ENCODE data around the gene PACS2. TPM values are rescaled to one million over a fixed set of nuclear protein-coding genes. Genes with fewer than 3 reads are reported as not detected.

Gene PACS2
- total RNA-seq, 1 donor from 2014 or later: 64.0 TPM

GRCh38 chr14:105397350-105397931 lies 82.9 kb downstream of the PACS2 start:
- H3K36me3 ChIP-seq: peaks cover 27% of the 10 kb centered on the region
- intact Hi-C loops (cut with micrococcal nuclease): no loop called here

GRCh38 chr14:105398044-105398725 lies 83.6 kb downstream of the PACS2 start, which contains the start of gene TEX22:
TSS of gene TEX22 (plus strand) at chr14:105398538. CDS start at chr14:105399341, 803 bp downstream.
- H3K36me3 ChIP-seq: peaks cover 27% of the 10 kb centered on the region
- peaks cover 30% of the 10 kb centered on the region for H3K4me1 ChIP-seq
- peaks cover 16% of the 10 kb centered on the region for H3K9me3 ChIP-seq (replicated peaks)
- H3K27me3 ChIP-seq (ENCODE audit: low read depth): no peaks in the 10 kb centered on the region
- intact Hi-C loops (cut with micrococcal nuclease): no loop called here
- DNase-seq: peak; percentile 93
- peak within 1 kb of the TSS; percentile 97 for H3K27ac ChIP-seq (replicated peaks)
- H3K4me3 ChIP-seq: peak within 1 kb of the TSS; percentile 96
- TF ChIP-seq CTCF (IDR thresholded peaks at IDR 0.05; ENCODE audit: borderline replicate concordance): peak; percentile 48

More at GRCh38 chr14:105397350-105397931, 82.9 kb downstream of the PACS2 start:
- Histone ChIP-seq H3K9me3 (replicated peaks) (peaks cover 10% of the 10 kb centered on the region), H3K27me3 (ENCODE audit: low read depth) (no peaks in the 10 kb centered on the region), H3K4me1 (peaks cover 30% of the 10 kb centered on the region), H3K27ac (replicated peaks) (peak overlapping the region; percentile 97), H3K4me3 (peak overlapping the region; percentile 96)
- DNase-seq: peak; percentile 17
- no peak for TF ChIP-seq CTCF (IDR thresholded peaks at IDR 0.05; ENCODE audit: borderline replicate concordance)

GRCh38 chr14:105398726-105399465 lies 84.3 kb downstream of the PACS2 start:
- Histone ChIP-seq H3K4me1 (peaks cover 30% of the 10 kb centered on the region), H3K27me3 (ENCODE audit: low read depth) (no peaks in the 10 kb centered on the region), H3K27ac (replicated peaks) (peak overlapping the region; percentile 97), H3K36me3 (peaks cover 27% of the 10 kb centered on the region), H3K4me3 (peak overlapping the region; percentile 96), H3K9me3 (replicated peaks) (peaks cover 23% of the 10 kb centered on the region)
- TF ChIP-seq CTCF (IDR thresholded peaks at IDR 0.05; ENCODE audit: borderline replicate concordance): no peak
- no peak for DNase-seq
- intact Hi-C loops (cut with micrococcal nuclease): no loop called here

- peaks cover 28% of the 10 kb centered on the region for H3K9me3 ChIP-seq (replicated peaks)
- intact Hi-C loops (cut with micrococcal nuclease): no loop called here
- peak overlapping the region; percentile 96 for H3K4me3 ChIP-seq
- no peaks in the 10 kb centered on the region for H3K27me3 ChIP-seq (ENCODE audit: low read depth)
- no peak for TF ChIP-seq CTCF (IDR thresholded peaks at IDR 0.05; ENCODE audit: borderline replicate concordance)
- DNase-seq: no peak
- peak overlapping the region; percentile 97 for H3K27ac ChIP-seq (replicated peaks)
- peaks cover 24% of the 10 kb centered on the region for H3K36me3 ChIP-seq
- peaks cover 30% of the 10 kb centered on the region for H3K4me1 ChIP-seq
Observed at GRCh38 chr14:105399466-105399775, 84.9 kb downstream of the PACS2 start.

GRCh38 chr14:105400016-105400415 lies 85.5 kb downstream of the PACS2 start:
- intact Hi-C loops (cut with micrococcal nuclease): no loop called here

More at GRCh38 chr14:105400016-105400415, 85.5 kb downstream of the PACS2 start:
- Histone ChIP-seq H3K4me3 (peak overlapping the region; percentile 96), H3K36me3 (peaks cover 18% of the 10 kb centered on the region), H3K27ac (replicated peaks) (peak overlapping the region; percentile 97), H3K27me3 (ENCODE audit: low read depth) (no peaks in the 10 kb centered on the region), H3K4me1 (peaks cover 30% of the 10 kb centered on the region), H3K9me3 (replicated peaks) (peaks cover 33% of the 10 kb centered on the region)
- no peak for TF ChIP-seq CTCF (IDR thresholded peaks at IDR 0.05; ENCODE audit: borderline replicate concordance)
- no peak for DNase-seq
